ENCODE measurements around the gene GRB7.
"Not testable (repeated sequence)": the region's sequence is repeated elsewhere in the genome, so short reads cannot be mapped to it uniquely, and the experiment has no call there.

The GRB7 gene

GRCh38 chr17:39697961-39698360 is 39.8 kb upstream of the GRB7 start:
- in situ Hi-C loops (cut with MboI; ENCODE audit: low pct_unique_long_range_greater_than_20kb, low sequenced_read_pairs, unreplicated experiment), result no loop called here
- no peak for TF ChIP-seq CTCF (IDR thresholded peaks at IDR 0.05; ENCODE audit: extremely low read depth, insufficient read depth, missing control alignments)

GRCh38 chr17:39699157-39699817 is 38.5 kb upstream of the GRB7 start:
- DNase-seq (ENCODE audit: low spot score); in situ Hi-C loops (cut with MboI; ENCODE audit: low pct_unique_long_range_greater_than_20kb, low sequenced_read_pairs, unreplicated experiment): not testable (repeated sequence)

More at GRCh38 chr17:39697961-39698360, 39.8 kb upstream of the GRB7 start:
- DNase-seq (ENCODE audit: low spot score), result no peak

GRCh38 chr17:39699818-39700147 is 38.0 kb upstream of the GRB7 start, which contains the start of gene ERBB2:
TSS of gene ERBB2 (plus strand) at chr17:39700064. CDS start at chr17:39700239, 175 bp downstream.
- DNase-seq (ENCODE audit: low spot score), result no peak
- no peak for TF ChIP-seq CTCF (IDR thresholded peaks at IDR 0.05; ENCODE audit: extremely low read depth, insufficient read depth, missing control alignments)
- in situ Hi-C loops (cut with MboI; ENCODE audit: low pct_unique_long_range_greater_than_20kb, low sequenced_read_pairs, unreplicated experiment), result no loop called here

- in situ Hi-C loops (cut with MboI; ENCODE audit: low pct_unique_long_range_greater_than_20kb, low sequenced_read_pairs, unreplicated experiment), result no loop called here
- DNase-seq (ENCODE audit: low spot score), result no peak
- TF ChIP-seq CTCF (IDR thresholded peaks at IDR 0.05; ENCODE audit: extremely low read depth, insufficient read depth, missing control alignments), result no peak
These were observed 37.4 kb upstream of the GRB7 start for GRCh38 chr17:39700148-39700987.

GRCh38 chr17:39701012-39701783 is 36.5 kb upstream of the GRB7 start:
- DNase-seq (ENCODE audit: low spot score), result no peak
- no peak for TF ChIP-seq CTCF (IDR thresholded peaks at IDR 0.05; ENCODE audit: extremely low read depth, insufficient read depth, missing control alignments)
- in situ Hi-C loops (cut with MboI; ENCODE audit: low pct_unique_long_range_greater_than_20kb, low sequenced_read_pairs, unreplicated experiment), result no loop called here

- no peak for TF ChIP-seq CTCF (IDR thresholded peaks at IDR 0.05; ENCODE audit: extremely low read depth, insufficient read depth, missing control alignments)
- DNase-seq (ENCODE audit: low spot score), result no peak
- in situ Hi-C loops (cut with MboI; ENCODE audit: low pct_unique_long_range_greater_than_20kb, low sequenced_read_pairs, unreplicated experiment), result no loop called here
These were observed 35.8 kb upstream of the GRB7 start for GRCh38 chr17:39701784-39702422.
